Astrocyte (in vitro differentiated cells and primary cell): ENCODE data around the gene NBL1. TPM values are rescaled to one million over a fixed set of nuclear protein-coding genes. Genes with fewer than 3 reads are reported as not detected.

Source experiments
- DNase-seq: peaks from one replicate; pipeline ENCODE4 v3.0.0-alpha.2; 2010; ENCODE audit warnings: low read depth
- FAIRE-seq: peaks from 2 replicates; lab custom pipeline; 2011; peaks lifted over from hg19 to GRCh38; lab: Jason Lieb, UNC
- H2AFZ ChIP-seq: 2 replicates; pipeline ENCODE4 v1.6.0; 2012; ENCODE audit warnings: low read depth, low read length, inconsistent platforms
- H3K27ac ChIP-seq: 2 replicates; pipeline ENCODE4 v1.5.1; 2011; ENCODE audit warnings: low read depth, low read length, inconsistent platforms
- H3K27me3 ChIP-seq: 2 replicates; pipeline ENCODE4 v1.6.0; 2011; ENCODE audit warnings: low read length, inconsistent platforms; ENCODE audit not compliant: insufficient read depth
- H3K36me3 ChIP-seq: 2 replicates; pipeline ENCODE4 v1.5.1; 2011; ENCODE audit warnings: low read length, inconsistent platforms; ENCODE audit not compliant: insufficient read depth
- H3K4me1 ChIP-seq: 2 replicates; pipeline ENCODE4 v1.5.1; 2011; ENCODE audit warnings: low read length, inconsistent platforms; ENCODE audit not compliant: insufficient read depth
- H3K4me2 ChIP-seq: 2 replicates; pipeline ENCODE4 v1.6.0; 2012; ENCODE audit warnings: low read length, inconsistent platforms
- H3K4me3 ChIP-seq: 2 replicates; pipeline ENCODE4 v1.5.1; 2011; ENCODE audit warnings: low read depth, mild to moderate bottlenecking, low read length, inconsistent platforms; ENCODE audit not compliant: insufficient read depth
- H3K79me2 ChIP-seq: 2 replicates; pipeline ENCODE4 v1.6.0; 2012; ENCODE audit warnings: mild to moderate bottlenecking, low read length, inconsistent platforms; ENCODE audit not compliant: insufficient read depth
- H3K9ac ChIP-seq: 2 replicates; pipeline ENCODE4 v1.6.0; 2012; ENCODE audit warnings: mild to moderate bottlenecking, low read length, inconsistent platforms
- H3K9me3 ChIP-seq: 2 replicates; pipeline ENCODE4 v1.5.1; 2012; ENCODE audit warnings: low read depth, mild to moderate bottlenecking, low read length, inconsistent platforms; ENCODE audit not compliant: insufficient read depth
- H4K20me1 ChIP-seq: 2 replicates; pipeline ENCODE4 v1.6.0; 2012; ENCODE audit warnings: low read length, inconsistent platforms; ENCODE audit not compliant: insufficient read depth
- H3K27ac Mint-ChIP-seq: one replicate; pipeline ENCODE4 v1.8.0; 2021; ENCODE audit warnings: mild to moderate bottlenecking, mixed read lengths; ENCODE audit not compliant: unreplicated experiment
- H3K27me3 Mint-ChIP-seq: one replicate; pipeline ENCODE4 v1.8.0; 2021; ENCODE audit warnings: low read depth, mixed read lengths; ENCODE audit not compliant: unreplicated experiment
- H3K36me3 Mint-ChIP-seq: one replicate; pipeline ENCODE4 v1.8.0; 2021; ENCODE audit warnings: low read depth, mixed read lengths; ENCODE audit not compliant: unreplicated experiment
- H3K4me1 Mint-ChIP-seq: one replicate; pipeline ENCODE4 v1.8.0; 2021; ENCODE audit warnings: low read depth, mixed read lengths; ENCODE audit not compliant: unreplicated experiment
- H3K4me3 Mint-ChIP-seq: one replicate; pipeline ENCODE4 v1.8.0; 2021; ENCODE audit warnings: mild to moderate bottlenecking, moderate library complexity, mixed read lengths; ENCODE audit not compliant: unreplicated experiment
- H3K9me3 Mint-ChIP-seq: one replicate; pipeline ENCODE4 v1.8.0; 2021; ENCODE audit warnings: mild to moderate bottlenecking, mixed read lengths; ENCODE audit not compliant: unreplicated experiment
- CTCF ChIP-seq: IDR thresholded peaks from 2 replicates; pipeline ENCODE4 v1.5.1; 2011; ENCODE audit warnings: low read depth, mild to moderate bottlenecking, inconsistent platforms, low read length, moderate library complexity; ENCODE audit not compliant: insufficient read depth
- EZH2 ChIP-seq: IDR thresholded peaks from 2 replicates; pipeline ENCODE4 v1.6.1; 2012; ENCODE audit warnings: mild to moderate bottlenecking, low read length, inconsistent platforms; ENCODE audit not compliant: insufficient read depth
- total RNA-seq: library from RNA; stranded (reverse); gene quantifications from 2 replicates; pipeline ENCODE4 v1.2.1, GENCODE V29; 2021

NBL1 gene
- total RNA-seq, 1 donor from 2014 or later, result 58.3 TPM

- no peaks in the 10 kb centered on the region for H3K36me3 ChIP-seq
- H3K9ac ChIP-seq, result no peak overlapping the region
- FAIRE-seq (no peak), DNase-seq (no peak)
- H3K4me3 Mint-ChIP-seq, result no peak overlapping the region
- no peaks in the 10 kb centered on the region for H3K27me3 ChIP-seq
- no peaks in the 10 kb centered on the region for H3K4me1 ChIP-seq
- H3K27me3 Mint-ChIP-seq, result no peaks in the 10 kb centered on the region
- no peak overlapping the region for H2AFZ ChIP-seq
- peaks cover 3% of the 10 kb centered on the region for H3K36me3 Mint-ChIP-seq
- peaks cover 3% of the 10 kb centered on the region for H3K4me1 Mint-ChIP-seq
- H3K9me3 ChIP-seq, result no peaks in the 10 kb centered on the region
- no peak overlapping the region for H3K4me3 ChIP-seq
- H3K9me3 Mint-ChIP-seq, result no peaks in the 10 kb centered on the region
- no peak overlapping the region for H3K27ac ChIP-seq
- no peak overlapping the region for H3K27ac Mint-ChIP-seq
- H3K79me2 ChIP-seq, result peaks cover 81% of the 10 kb centered on the region
- TF ChIP-seq EZH2, result no peak
- no peak for TF ChIP-seq CTCF
- peaks cover 78% of the 10 kb centered on the region for H4K20me1 ChIP-seq
- no peak overlapping the region for H3K4me2 ChIP-seq
Measured at GRCh38 chr1:19610282-19610981, 33.7 kb upstream of the NBL1 start.

GRCh38 chr1:19612530-19612929 lies 31.6 kb upstream of the NBL1 start:
- H3K36me3 ChIP-seq, result peaks cover 4% of the 10 kb centered on the region
- no peaks in the 10 kb centered on the region for H3K27me3 ChIP-seq
- H3K9me3 Mint-ChIP-seq, result no peaks in the 10 kb centered on the region

More at GRCh38 chr1:19612530-19612929, 31.6 kb upstream of the NBL1 start:
- Mint-ChIP-seq H3K27me3 (no peaks in the 10 kb centered on the region), H3K4me3 (no peak overlapping the region), H3K36me3 (peaks cover 7% of the 10 kb centered on the region), H3K27ac (no peak overlapping the region), H3K4me1 (peaks cover 9% of the 10 kb centered on the region)
- TF ChIP-seq CTCF, result no peak
- no peak overlapping the region for H3K27ac ChIP-seq
- H3K79me2 ChIP-seq, result peaks cover 65% of the 10 kb centered on the region
- no peak for FAIRE-seq
- DNase-seq, result no peak
- no peak overlapping the region for H2AFZ ChIP-seq
- H3K4me3 ChIP-seq, result no peak overlapping the region
- peaks cover 66% of the 10 kb centered on the region for H4K20me1 ChIP-seq
- H3K4me2 ChIP-seq, result no peak overlapping the region
- no peaks in the 10 kb centered on the region for H3K4me1 ChIP-seq
- no peaks in the 10 kb centered on the region for H3K9me3 ChIP-seq
- no peak overlapping the region for H3K9ac ChIP-seq
